ENCODE measurements around the gene ZNF672. TPM values are rescaled to one million over a fixed set of nuclear protein-coding genes. Genes with fewer than 3 reads are reported as not detected.
A peak's percentile ranks its signal among the peaks of the same experiment; 100 is the strongest.

ZNF672 gene
- total and polyA plus RNA-seq, 2 of the 13 experiments (the other 11 are each of a cell fraction or from before 2014, with no cell fraction given) = 17.2 to 22.9 TPM

- TF ChIP-seq ZNF580 (CRISPR knock-in tag; IDR thresholded peaks at IDR 0.05; ENCODE audit: borderline replicate concordance, low read depth) (no peak), NFKBIZ (CRISPR knock-in tag; IDR thresholded peaks at IDR 0.05) (no peak), ZNF441 (CRISPR knock-in tag; IDR thresholded peaks at IDR 0.05; ENCODE audit: borderline replicate concordance) (no peak), RARG (CRISPR knock-in tag; IDR thresholded peaks at IDR 0.05; ENCODE audit: low read depth) (no peak), ZNF121 (CRISPR knock-in tag; IDR thresholded peaks at IDR 0.05) (no peak), ZNF703 (CRISPR knock-in tag; IDR thresholded peaks at IDR 0.05; ENCODE audit: borderline replicate concordance) (no peak), NFYC (CRISPR knock-in tag; IDR thresholded peaks at IDR 0.05) (no peak), PAXIP1 (CRISPR knock-in tag; conservative IDR thresholded peaks at IDR 0.05) (peak; percentile 58; the same call in 1 of the 2 replicates), FOXK1 (CRISPR knock-in tag; IDR thresholded peaks at IDR 0.05; ENCODE audit: borderline replicate concordance, low read depth) (0 out of 2 replicates have a peak, but pooled peaks have one; percentile 30), CHD4 (IDR thresholded peaks at IDR 0.05; ENCODE audit: borderline replicate concordance, low read length) (no peak), YY1 (IDR thresholded peaks at IDR 0.05; ENCODE audit: insufficient read depth, insufficient replicate concordance, low read depth, low read length) (no peak), ZNF512 (CRISPR knock-in tag; IDR thresholded peaks at IDR 0.05) (no peak), PLSCR1 (CRISPR knock-in tag; IDR thresholded peaks at IDR 0.05; ENCODE audit: borderline replicate concordance) (no peak), ZNF451 (CRISPR knock-in tag; IDR thresholded peaks at IDR 0.05) (no peak), MTF2 (CRISPR knock-in tag; IDR thresholded peaks at IDR 0.05; ENCODE audit: borderline replicate concordance) (no peak)
- TF ChIP-seq, protein P1, sequence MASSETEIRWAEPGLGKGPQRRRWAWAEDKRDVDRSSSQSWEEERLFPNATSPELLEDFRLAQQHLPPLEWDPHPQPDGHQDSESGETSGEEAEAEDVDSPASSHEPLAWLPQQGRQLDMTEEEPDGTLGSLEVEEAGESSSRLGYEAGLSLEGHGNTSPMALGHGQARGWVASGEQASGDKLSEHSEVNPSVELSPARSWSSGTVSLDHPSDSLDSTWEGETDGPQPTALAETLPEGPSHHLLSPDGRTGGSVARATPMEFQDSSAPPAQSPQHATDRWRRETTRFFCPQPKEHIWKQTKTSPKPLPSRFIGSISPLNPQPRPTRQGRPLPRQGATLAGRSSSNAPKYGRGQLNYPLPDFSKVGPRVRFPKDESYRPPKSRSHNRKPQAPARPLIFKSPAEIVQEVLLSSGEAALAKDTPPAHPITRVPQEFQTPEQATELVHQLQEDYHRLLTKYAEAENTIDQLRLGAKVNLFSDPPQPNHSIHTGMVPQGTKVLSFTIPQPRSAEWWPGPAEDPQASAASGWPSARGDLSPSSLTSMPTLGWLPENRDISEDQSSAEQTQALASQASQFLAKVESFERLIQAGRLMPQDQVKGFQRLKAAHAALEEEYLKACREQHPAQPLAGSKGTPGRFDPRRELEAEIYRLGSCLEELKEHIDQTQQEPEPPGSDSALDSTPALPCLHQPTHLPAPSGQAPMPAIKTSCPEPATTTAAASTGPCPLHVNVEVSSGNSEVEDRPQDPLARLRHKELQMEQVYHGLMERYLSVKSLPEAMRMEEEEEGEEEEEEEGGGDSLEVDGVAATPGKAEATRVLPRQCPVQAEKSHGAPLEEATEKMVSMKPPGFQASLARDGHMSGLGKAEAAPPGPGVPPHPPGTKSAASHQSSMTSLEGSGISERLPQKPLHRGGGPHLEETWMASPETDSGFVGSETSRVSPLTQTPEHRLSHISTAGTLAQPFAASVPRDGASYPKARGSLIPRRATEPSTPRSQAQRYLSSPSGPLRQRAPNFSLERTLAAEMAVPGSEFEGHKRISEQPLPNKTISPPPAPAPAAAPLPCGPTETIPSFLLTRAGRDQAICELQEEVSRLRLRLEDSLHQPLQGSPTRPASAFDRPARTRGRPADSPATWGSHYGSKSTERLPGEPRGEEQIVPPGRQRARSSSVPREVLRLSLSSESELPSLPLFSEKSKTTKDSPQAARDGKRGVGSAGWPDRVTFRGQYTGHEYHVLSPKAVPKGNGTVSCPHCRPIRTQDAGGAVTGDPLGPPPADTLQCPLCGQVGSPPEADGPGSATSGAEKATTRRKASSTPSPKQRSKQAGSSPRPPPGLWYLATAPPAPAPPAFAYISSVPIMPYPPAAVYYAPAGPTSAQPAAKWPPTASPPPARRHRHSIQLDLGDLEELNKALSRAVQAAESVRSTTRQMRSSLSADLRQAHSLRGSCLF (CRISPR knock-in tag; IDR thresholded peaks at IDR 0.05; ENCODE audit: borderline replicate concordance) = no peak
- TF ChIP-seq, protein P2, sequence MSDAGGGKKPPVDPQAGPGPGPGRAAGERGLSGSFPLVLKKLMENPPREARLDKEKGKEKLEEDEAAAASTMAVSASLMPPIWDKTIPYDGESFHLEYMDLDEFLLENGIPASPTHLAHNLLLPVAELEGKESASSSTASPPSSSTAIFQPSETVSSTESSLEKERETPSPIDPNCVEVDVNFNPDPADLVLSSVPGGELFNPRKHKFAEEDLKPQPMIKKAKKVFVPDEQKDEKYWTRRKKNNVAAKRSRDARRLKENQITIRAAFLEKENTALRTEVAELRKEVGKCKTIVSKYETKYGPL (CRISPR knock-in tag; IDR thresholded peaks at IDR 0.05) = no peak
Measured at GRCh38 chr1:248828845-248829244, 9.2 kb upstream of the ZNF672 start (continued).

Measured in HepG2 (cell line).